HG03469 (cell line): ENCODE measurements around the gene SVEP1.

Experiments used
- ATAC-seq: cut with Tn5 transposase; IDR thresholded peaks from one replicate; pipeline ENCODE4 v1.9.1; 2021; ENCODE audit warnings: mild to moderate bottlenecking, moderate library complexity, moderate number of reproducible peaks; ENCODE audit not compliant: unreplicated experiment

The SVEP1 gene

DNA sequence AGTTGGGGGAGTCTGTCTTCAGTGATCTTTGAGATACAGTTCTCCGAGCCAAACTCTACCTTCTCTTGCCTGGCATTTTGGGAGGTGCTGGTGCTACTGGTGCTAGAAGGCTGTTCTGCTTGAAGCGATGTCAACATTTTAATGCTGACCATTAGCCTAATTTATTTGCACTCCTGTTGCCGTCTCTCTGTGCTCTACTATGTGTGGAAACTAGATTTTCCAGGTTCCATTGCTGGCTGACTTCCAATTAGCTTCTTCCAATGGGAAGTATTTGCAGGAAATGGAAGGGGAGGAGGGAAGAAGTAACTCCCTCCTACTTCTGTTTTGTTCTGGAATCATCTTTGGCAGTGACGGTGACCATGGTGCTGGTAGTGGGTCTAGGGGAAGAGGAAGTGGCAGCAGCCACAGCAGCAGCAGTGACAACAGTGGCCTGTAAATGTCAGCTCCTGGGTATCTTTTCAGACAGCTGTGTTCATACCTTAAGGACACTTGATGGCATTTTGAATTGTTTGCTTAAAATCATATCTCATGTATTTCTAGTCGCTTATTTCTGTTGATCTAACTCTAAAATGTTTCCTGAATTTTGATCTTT lies 249.8 kb downstream of the SVEP1 start:
- ATAC-seq = no peak

DNA sequence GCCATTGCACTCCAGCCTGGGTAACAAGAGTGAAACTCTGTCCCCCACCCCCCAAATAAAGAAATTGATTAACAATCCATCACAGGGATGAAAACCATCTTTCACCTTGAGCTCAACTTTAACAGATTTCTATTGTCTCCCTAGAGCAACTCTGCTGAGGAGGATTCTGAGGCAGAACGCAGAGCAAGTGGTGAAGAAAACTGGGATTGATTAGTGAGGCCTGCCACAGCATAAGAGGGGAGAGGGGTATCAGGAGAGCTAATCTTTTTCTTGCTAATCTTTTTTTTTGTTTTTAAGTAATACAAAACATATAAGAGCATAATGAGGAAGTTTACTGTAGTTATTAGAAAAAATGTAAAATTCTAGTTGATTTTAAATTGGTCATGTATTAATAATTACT lies 250.8 kb downstream of the SVEP1 start:
- ATAC-seq = no peak

DNA sequence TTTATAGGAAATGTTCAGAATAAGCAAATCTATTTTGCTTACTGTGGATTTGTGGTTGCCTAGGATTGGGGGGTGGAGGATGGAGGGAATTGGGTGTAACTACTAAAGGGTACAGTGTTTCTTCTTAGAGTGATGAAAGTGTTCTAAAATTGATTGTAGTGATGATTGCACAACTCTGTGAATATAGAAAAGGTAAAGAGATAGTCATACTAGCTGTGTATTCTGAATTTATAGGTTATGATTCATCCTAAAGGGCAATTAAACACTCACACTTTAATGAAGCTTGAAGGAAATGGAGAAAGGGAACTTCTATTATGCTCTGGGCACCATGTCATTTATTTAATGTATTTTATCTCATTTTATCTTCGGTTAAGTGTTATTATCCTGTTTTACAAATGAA lies 251.8 kb downstream of the SVEP1 start:
- no peak for ATAC-seq

DNA sequence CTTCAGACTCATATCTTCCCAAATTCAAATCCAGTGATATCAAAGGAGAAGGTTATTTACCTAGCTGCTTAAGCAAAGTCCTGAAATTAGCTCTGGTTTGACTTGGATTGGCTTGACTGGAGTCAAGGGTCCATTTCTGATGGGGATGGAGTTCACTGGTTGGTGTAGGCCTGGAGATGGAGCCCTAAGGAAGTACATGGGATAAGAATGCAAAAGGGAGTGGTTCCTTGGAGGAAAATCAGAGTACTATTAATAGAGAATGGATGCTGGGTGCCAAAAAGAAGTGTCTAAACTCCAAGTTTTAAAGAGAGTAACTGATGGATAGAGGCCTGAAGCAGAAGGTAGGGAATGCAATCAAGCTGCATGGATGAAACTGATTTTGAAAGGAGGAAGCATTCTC lies 255.7 kb downstream of the SVEP1 start:
- no peak for ATAC-seq

- ATAC-seq = no peak
Observed at GRCh38 chr9:110320651-110321445, 258.7 kb downstream of the SVEP1 start.

DNA sequence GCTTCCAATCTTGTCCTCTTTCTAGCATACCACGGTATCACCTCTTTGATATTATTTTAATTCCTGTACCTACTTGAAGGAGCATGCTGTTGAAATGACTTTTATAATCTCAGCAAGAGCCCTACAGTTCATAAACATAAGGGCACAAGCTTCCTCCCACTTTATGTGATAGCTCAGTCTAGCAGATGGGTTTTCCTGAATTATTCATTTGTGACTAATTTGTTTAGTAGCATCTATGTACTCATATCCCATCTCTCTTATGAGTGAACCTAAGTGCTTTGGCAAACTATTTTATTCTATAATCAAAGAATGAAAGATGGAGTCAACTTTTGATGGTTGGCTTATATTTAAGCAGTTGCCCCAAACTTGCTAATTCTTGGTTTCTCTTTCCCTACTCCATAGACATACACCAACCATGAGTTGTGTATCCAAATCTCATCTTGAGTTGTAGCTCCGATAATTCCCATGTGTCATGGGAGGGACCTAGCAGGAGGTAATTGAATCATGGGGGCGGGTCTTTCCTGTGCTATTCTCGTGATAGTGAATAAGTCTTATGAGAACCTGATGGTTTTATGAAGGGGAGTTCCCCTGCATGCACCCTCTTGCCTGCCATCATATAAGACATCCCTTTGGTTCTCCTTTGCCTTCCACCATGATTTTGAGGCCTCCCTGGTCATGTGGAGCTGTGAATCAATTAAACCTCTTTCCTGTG lies 259.6 kb downstream of the SVEP1 start:
- no peak for ATAC-seq

GRCh38 chr9:110317911-110318310 lies 261.6 kb downstream of the SVEP1 start:
- no peak for ATAC-seq

DNA sequence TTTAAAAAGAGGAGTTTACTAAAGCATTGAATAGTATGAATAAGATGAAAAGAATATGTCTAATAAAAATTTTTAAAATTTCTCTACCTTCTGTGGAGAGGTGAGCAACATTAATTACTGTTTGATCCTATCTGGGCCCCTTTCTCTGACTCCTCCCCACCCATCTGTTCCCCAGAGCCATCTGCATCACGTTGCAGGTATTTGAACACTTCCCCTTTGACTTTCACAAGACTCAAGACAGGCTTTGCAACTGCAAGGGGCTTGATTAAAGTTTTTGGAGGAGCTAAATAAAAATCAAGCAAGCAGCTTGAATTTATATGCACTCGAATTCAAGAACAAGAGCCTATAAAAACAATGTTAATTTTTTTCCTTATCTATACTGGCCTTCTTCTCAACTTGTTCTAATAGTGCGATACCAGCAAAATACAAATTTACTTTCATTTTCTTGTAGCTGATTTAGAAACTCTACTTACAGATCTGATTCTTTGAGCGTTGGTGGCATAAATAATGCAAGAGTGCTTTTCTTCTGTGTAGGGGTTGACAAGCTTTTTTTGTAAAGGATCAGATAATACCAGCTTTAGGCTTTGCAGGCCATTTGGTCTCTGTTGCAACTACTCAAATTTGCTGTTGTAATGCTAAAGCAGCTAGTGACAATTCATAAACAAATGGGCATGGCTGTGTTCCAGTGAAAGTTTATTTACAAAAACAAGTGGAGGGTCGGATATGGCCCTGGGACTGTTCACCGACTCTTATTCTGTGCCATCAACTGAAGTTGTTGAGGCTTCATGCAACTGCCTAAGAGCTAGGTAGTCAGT lies 263.1 kb downstream of the SVEP1 start:
- ATAC-seq = peak; percentile 95
